GM04503 (cell line): Measurements from ENCODE around the gene MTMR1.

Experiments
- DNase-seq: peaks from one replicate; pipeline ENCODE4 v3.0.0-alpha.2; 2012; ENCODE audit warnings: low read depth

MTMR1 gene

GRCh38 chrX:150696866-150697265 lies 3.7 kb downstream of the MTMR1 start:
- DNase-seq, result no peak

GRCh38 chrX:150697641-150698040 lies 4.4 kb downstream of the MTMR1 start:
- no peak for DNase-seq

GRCh38 chrX:150698981-150699380 lies 5.8 kb downstream of the MTMR1 start:
- DNase-seq, result no peak

GRCh38 chrX:150700107-150700506 lies 6.9 kb downstream of the MTMR1 start:
- no peak for DNase-seq

GRCh38 chrX:150701377-150701776 lies 8.2 kb downstream of the MTMR1 start:
- DNase-seq, result no peak

GRCh38 chrX:150702966-150703694 lies 9.9 kb downstream of the MTMR1 start:
- DNase-seq, result no peak

GRCh38 chrX:150703695-150703974 lies 10.4 kb downstream of the MTMR1 start:
- no peak for DNase-seq

GRCh38 chrX:150704030-150704613 lies 10.9 kb downstream of the MTMR1 start:
- no peak for DNase-seq

- no peak for DNase-seq
Measured at GRCh38 chrX:150712619-150713018, 19.4 kb downstream of the MTMR1 start.

- DNase-seq, result no peak
Measured at GRCh38 chrX:150715184-150715583, 22.0 kb downstream of the MTMR1 start.

GRCh38 chrX:150719621-150720020 lies 26.4 kb downstream of the MTMR1 start:
- no peak for DNase-seq

GRCh38 chrX:150729956-150730355 lies 36.8 kb downstream of the MTMR1 start:
- no peak for DNase-seq

- peak; percentile 41 for DNase-seq
Measured at GRCh38 chrX:150730719-150731118, 37.5 kb downstream of the MTMR1 start.

GRCh38 chrX:150731795-150732194 lies 38.6 kb downstream of the MTMR1 start:
- peak; percentile 80 for DNase-seq

GRCh38 chrX:150736475-150736874 lies 43.3 kb downstream of the MTMR1 start:
- no peak for DNase-seq

- no peak for DNase-seq
Measured at GRCh38 chrX:150752124-150752523, 58.9 kb downstream of the MTMR1 start.

GRCh38 chrX:150753357-150753756 lies 60.2 kb downstream of the MTMR1 start:
- no peak for DNase-seq

- DNase-seq, result no peak
Measured at GRCh38 chrX:150753968-150754367, 60.8 kb downstream of the MTMR1 start.

- DNase-seq, result no peak
Measured at GRCh38 chrX:150757371-150757770, 64.2 kb downstream of the MTMR1 start.

GRCh38 chrX:150759568-150760416 lies 66.6 kb downstream of the MTMR1 start:
- no peak for DNase-seq

- DNase-seq, result no peak
Measured at GRCh38 chrX:150761176-150761818, 68.1 kb downstream of the MTMR1 start.

GRCh38 chrX:150761819-150762216 lies 68.6 kb downstream of the MTMR1 start:
- no peak for DNase-seq
